Gastrocnemius medialis (tissue), 4 donors: ENCODE measurements around the gene CPA5.

Experiments
- CTCF ChIP-seq, 5 experiments: fragments of 450-650 bp in 3 of 5; fragments of 200-600 bp in 2 of 5; sonication (generic) in 2 of 5; IDR thresholded peaks in 4 of 5; conservative IDR thresholded peaks in 1 of 5; 1 replicate in 4 of 5; 2 replicates in 1 of 5; pipeline ENCODE4 v1.5.1; 2016 to 2019; ENCODE audit warnings: antibody characterized with exemption in 5 of 5, mild to moderate bottlenecking in 3 of 5, moderate library complexity in 3 of 5
- POLR2A ChIP-seq, 2 donors: fragments of 450-650 bp; IDR thresholded peaks; one replicate each; pipeline ENCODE4 v1.6.1; 2017; ENCODE audit warnings: antibody characterized with exemption in 2 of 2, mild to moderate bottlenecking in 2 of 2, moderate library complexity in 2 of 2

- TF ChIP-seq CTCF (IDR thresholded peaks at IDR 0.05 in 4 of 5, conservative IDR thresholded peaks at IDR 0.05 in 1 of 5): no peak
- TF ChIP-seq POLR2A (IDR thresholded peaks at IDR 0.05): no peak
Observed at GRCh38 chr7:130413201-130413600, 68.6 kb downstream of the CPA5 start.
